ENCODE measurements around the gene AFMID. TPM values are rescaled to one million over a fixed set of nuclear protein-coding genes. Genes with fewer than 3 reads are reported as not detected.

AFMID gene
- total and polyA plus RNA-seq, 9 of the 15 experiments (the other 6 are each of a cell fraction or from before 2014, with no cell fraction given): 62.1 to 188 (median 74.4) TPM

DNA sequence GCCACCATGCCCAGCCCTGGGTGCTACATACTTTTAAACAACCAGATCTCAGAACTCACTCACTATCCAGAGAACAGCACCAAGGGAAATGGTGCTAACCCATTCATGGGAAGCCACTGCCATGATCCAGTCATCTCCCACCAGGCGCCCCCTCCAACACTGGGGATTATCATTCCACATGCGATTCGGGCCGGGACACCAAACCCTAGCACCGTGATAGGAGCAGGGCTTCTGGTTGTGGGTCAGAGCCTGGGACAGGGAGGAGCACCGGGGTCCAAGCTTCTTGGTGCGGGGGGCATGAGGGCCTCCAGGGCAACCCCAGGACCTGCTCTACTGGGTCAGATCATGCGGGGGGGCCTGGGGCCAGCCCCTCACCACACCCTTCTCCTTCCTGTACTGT, 48.7 kb downstream of the AFMID start:
- H3K4me3 ChIP-seq: no peak overlapping the region
- no peak for FAIRE-seq
- TF ChIP-seq FOXJ2 (tag; IDR thresholded peaks at IDR 0.05) (no peak), MTF1 (CRISPR knock-in tag; IDR thresholded peaks at IDR 0.05; ENCODE audit: borderline replicate concordance) (no peak), PRPF4 (IDR thresholded peaks at IDR 0.05; ENCODE audit: insufficient read depth, low read depth, low read length, poor library complexity, severe bottlenecking) (no peak), RBM17 (IDR thresholded peaks at IDR 0.05; ENCODE audit: borderline replicate concordance, low read depth, low read length) (no peak), NRF1 (conservative IDR thresholded peaks at IDR 0.05 in 1 of 2, IDR thresholded peaks at IDR 0.05 in 1 of 2) (no peak), MCM3 (IDR thresholded peaks at IDR 0.05) (no peak), ZNF124 (CRISPR knock-in tag; IDR thresholded peaks at IDR 0.05) (no peak), ZNF217 (CRISPR knock-in tag; IDR thresholded peaks at IDR 0.05) (no peak), PHTF2 (CRISPR knock-in tag; IDR thresholded peaks at IDR 0.05) (no peak), NCOA6 (IDR thresholded peaks at IDR 0.05) (no peak), LEF1 (IDR thresholded peaks at IDR 0.05) (no peak), DNMT1 (IDR thresholded peaks at IDR 0.05) (no peak), MECOM (CRISPR knock-in tag; IDR thresholded peaks at IDR 0.05) (no peak), SRSF1 (IDR thresholded peaks at IDR 0.05; ENCODE audit: low read depth, low read length) (no peak), ZNF197 (CRISPR knock-in tag; IDR thresholded peaks at IDR 0.05; ENCODE audit: low read depth) (no peak)
- TF ChIP-seq, protein P1, sequence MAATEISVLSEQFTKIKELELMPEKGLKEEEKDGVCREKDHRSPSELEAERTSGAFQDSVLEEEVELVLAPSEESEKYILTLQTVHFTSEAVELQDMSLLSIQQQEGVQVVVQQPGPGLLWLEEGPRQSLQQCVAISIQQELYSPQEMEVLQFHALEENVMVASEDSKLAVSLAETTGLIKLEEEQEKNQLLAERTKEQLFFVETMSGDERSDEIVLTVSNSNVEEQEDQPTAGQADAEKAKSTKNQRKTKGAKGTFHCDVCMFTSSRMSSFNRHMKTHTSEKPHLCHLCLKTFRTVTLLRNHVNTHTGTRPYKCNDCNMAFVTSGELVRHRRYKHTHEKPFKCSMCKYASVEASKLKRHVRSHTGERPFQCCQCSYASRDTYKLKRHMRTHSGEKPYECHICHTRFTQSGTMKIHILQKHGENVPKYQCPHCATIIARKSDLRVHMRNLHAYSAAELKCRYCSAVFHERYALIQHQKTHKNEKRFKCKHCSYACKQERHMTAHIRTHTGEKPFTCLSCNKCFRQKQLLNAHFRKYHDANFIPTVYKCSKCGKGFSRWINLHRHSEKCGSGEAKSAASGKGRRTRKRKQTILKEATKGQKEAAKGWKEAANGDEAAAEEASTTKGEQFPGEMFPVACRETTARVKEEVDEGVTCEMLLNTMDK (IDR thresholded peaks at IDR 0.05; ENCODE audit: borderline replicate concordance, insufficient read depth, low read depth, low read length, poor library complexity, severe bottlenecking): no peak
- TF ChIP-seq, protein P2, sequence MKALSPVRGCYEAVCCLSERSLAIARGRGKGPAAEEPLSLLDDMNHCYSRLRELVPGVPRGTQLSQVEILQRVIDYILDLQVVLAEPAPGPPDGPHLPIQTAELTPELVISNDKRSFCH (CRISPR knock-in tag; IDR thresholded peaks at IDR 0.05): no peak
- TF ChIP-seq, protein P2 (tag; IDR thresholded peaks at IDR 0.05): no peak
- TF ChIP-seq, protein P3, sequence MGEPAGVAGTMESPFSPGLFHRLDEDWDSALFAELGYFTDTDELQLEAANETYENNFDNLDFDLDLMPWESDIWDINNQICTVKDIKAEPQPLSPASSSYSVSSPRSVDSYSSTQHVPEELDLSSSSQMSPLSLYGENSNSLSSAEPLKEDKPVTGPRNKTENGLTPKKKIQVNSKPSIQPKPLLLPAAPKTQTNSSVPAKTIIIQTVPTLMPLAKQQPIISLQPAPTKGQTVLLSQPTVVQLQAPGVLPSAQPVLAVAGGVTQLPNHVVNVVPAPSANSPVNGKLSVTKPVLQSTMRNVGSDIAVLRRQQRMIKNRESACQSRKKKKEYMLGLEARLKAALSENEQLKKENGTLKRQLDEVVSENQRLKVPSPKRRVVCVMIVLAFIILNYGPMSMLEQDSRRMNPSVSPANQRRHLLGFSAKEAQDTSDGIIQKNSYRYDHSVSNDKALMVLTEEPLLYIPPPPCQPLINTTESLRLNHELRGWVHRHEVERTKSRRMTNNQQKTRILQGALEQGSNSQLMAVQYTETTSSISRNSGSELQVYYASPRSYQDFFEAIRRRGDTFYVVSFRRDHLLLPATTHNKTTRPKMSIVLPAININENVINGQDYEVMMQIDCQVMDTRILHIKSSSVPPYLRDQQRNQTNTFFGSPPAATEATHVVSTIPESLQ (CRISPR knock-in tag; IDR thresholded peaks at IDR 0.05): no peak
- TF ChIP-seq, protein P4, sequence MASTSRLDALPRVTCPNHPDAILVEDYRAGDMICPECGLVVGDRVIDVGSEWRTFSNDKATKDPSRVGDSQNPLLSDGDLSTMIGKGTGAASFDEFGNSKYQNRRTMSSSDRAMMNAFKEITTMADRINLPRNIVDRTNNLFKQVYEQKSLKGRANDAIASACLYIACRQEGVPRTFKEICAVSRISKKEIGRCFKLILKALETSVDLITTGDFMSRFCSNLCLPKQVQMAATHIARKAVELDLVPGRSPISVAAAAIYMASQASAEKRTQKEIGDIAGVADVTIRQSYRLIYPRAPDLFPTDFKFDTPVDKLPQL (IDR thresholded peaks at IDR 0.05; ENCODE audit: extremely low read depth, insufficient read length): no peak

More for the DNA sequence above, 48.7 kb downstream of the AFMID start:
- Histone ChIP-seq H3K36me3 (ENCODE audit: control insufficient read depth, insufficient read depth, low read length) (no peaks in the 10 kb centered on the region), H4K20me1 (replicated peaks; ENCODE audit: control insufficient read depth, insufficient read depth, low read length) (no peaks in the 10 kb centered on the region), H3K27me3 (ENCODE audit: control insufficient read depth in 2 of 2, insufficient read depth in 2 of 2, low read length in 2 of 2) (no peaks in the 10 kb centered on the region), H3K9ac (ENCODE audit: insufficient read depth in 1 of 2, low read depth in 2 of 2, low read length in 2 of 2) (peak overlapping the region in 1 of 2 experiments; percentile 37; a peak in 1 of 4 replicates), H3K9me3 (replicated peaks; ENCODE audit: control insufficient read depth, insufficient read depth, low read depth, low read length) (no peaks in the 10 kb centered on the region), H3K27ac (ENCODE audit: extremely low read depth, low read depth, low read length) (no peak overlapping the region), H3K4me2 (ENCODE audit: insufficient read depth, low read length) (no peak overlapping the region), H3K79me2 (ENCODE audit: control insufficient read depth, insufficient read depth, low read length) (no peaks in the 10 kb centered on the region), H2AFZ (ENCODE audit: low read depth, low read length) (no peak overlapping the region), H3K4me1 (replicated peaks in 1 of 2; ENCODE audit: control insufficient read depth in 2 of 2, insufficient read depth in 2 of 2, low read length in 2 of 2) (peaks cover 11 to 62% of the 10 kb centered on the region in 2 experiments; a peak in 4 of 5 replicates), H3K9me1 (ENCODE audit: control insufficient read depth, insufficient read depth, low read length) (peaks cover 6% of the 10 kb centered on the region)
- BruUV-seq (replicated peaks): no TSS peak
- WGBS (ENCODE audit: insufficient coverage, low coverage, missing lambda C conversion rate): 65% methylated on average over 8 of the region's 8 CpGs
- intact Hi-C loops (cut with micrococcal nuclease): no loop called here
- DNase-seq (ENCODE audit: extremely low read depth in 1 of 4, low spot score in 3 of 4): no peak
- ATAC-seq: no peak
- in situ Hi-C loops (cut with MboI): no loop called here
- POLR2A ChIA-PET: interaction anchor here (0.6 to 4.0 kb wide), 2 partner anchors 10 to 227 kb away, joined by 3 to 14 read pairs; no protein-coding TSS in a partner anchor
- CTCF ChIA-PET (ENCODE audit: low intra/inter-chr PET ratio): no interaction called here
